Measurements from ENCODE around the gene KRT80. TPM values are rescaled to one million over a fixed set of nuclear protein-coding genes. Genes with fewer than 3 reads are reported as not detected.

KRT80 gene
- total and polyA plus RNA-seq, 2 donors from 2014 or later = 1.0 to 12.3 TPM

DNA sequence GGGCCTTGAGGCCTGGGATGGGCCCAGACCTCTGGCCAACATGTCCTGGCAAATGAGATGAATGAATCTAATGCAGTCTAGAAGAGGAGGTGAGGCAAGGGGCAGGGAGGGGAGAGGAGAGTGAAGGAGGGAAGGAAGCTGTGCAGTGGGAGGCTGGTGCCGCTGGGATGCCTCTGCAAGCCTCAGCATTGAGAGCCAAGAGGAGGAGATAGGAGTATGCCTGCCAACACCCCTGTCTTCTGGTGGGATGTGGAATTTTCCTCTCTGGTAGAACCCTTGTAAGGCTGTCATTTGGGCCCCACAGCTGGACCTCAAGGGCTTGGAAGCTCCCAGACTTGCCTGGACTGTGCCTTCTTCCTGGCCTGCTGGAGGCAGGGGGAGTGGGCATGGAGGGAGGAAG, 21.9 kb downstream of the KRT80 start:
- Histone ChIP-seq H3K4me1 (ENCODE audit: control insufficient read depth in 2 of 3, insufficient read depth in 2 of 3, low read depth in 1 of 3, low read length in 3 of 3) (peaks cover 0 to 2% (median 0%) of the 10 kb centered on the region in 3 donors), H3K9me3 (ENCODE audit: control insufficient read depth in 2 of 3, insufficient read depth in 1 of 3, low read length in 3 of 3) (no peaks in the 10 kb centered on the region), H3K9ac (ENCODE audit: low read length in 3 of 3) (no peak overlapping the region), H3K27me3 (ENCODE audit: control insufficient read depth, insufficient read depth, low read length) (no peaks in the 10 kb centered on the region), H3K36me3 (ENCODE audit: control insufficient read depth in 2 of 3, insufficient read depth in 3 of 3, low read length in 3 of 3) (no peaks in the 10 kb centered on the region), H3K27ac (ENCODE audit: low read depth in 2 of 2, low read length in 2 of 2) (no peak overlapping the region), H3K4me3 (ENCODE audit: low read length in 3 of 3) (no peak overlapping the region)
- no peak for DNase-seq
- no peak for FAIRE-seq
- TF ChIP-seq, protein P1, sequence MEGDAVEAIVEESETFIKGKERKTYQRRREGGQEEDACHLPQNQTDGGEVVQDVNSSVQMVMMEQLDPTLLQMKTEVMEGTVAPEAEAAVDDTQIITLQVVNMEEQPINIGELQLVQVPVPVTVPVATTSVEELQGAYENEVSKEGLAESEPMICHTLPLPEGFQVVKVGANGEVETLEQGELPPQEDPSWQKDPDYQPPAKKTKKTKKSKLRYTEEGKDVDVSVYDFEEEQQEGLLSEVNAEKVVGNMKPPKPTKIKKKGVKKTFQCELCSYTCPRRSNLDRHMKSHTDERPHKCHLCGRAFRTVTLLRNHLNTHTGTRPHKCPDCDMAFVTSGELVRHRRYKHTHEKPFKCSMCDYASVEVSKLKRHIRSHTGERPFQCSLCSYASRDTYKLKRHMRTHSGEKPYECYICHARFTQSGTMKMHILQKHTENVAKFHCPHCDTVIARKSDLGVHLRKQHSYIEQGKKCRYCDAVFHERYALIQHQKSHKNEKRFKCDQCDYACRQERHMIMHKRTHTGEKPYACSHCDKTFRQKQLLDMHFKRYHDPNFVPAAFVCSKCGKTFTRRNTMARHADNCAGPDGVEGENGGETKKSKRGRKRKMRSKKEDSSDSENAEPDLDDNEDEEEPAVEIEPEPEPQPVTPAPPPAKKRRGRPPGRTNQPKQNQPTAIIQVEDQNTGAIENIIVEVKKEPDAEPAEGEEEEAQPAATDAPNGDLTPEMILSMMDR (IDR thresholded peaks at IDR 0.05; ENCODE audit: borderline replicate concordance, extremely low read depth, insufficient read depth) = no peak
- intact Hi-C loops (cut with DNase I) = no loop called here

GRCh38 chr12:52168019-52168717, 23.6 kb downstream of the KRT80 start:
- Histone ChIP-seq H3K36me3 (ENCODE audit: control insufficient read depth in 2 of 3, insufficient read depth in 3 of 3, low read length in 3 of 3) (no peaks in the 10 kb centered on the region), H3K9me3 (ENCODE audit: control insufficient read depth in 2 of 3, insufficient read depth in 1 of 3, low read length in 3 of 3) (no peaks in the 10 kb centered on the region), H3K9ac (ENCODE audit: low read length in 3 of 3) (no peak overlapping the region), H3K4me3 (ENCODE audit: low read length in 3 of 3) (no peak overlapping the region), H3K27ac (ENCODE audit: low read depth in 2 of 2, low read length in 2 of 2) (no peak overlapping the region), H3K27me3 (ENCODE audit: control insufficient read depth, insufficient read depth, low read length) (no peaks in the 10 kb centered on the region), H3K4me1 (ENCODE audit: control insufficient read depth in 2 of 3, insufficient read depth in 2 of 3, low read depth in 1 of 3, low read length in 3 of 3) (peaks cover 0 to 3% (median 0%) of the 10 kb centered on the region in 3 donors)
- intact Hi-C loops (cut with DNase I) = no loop called here
- TF ChIP-seq, protein P1 (IDR thresholded peaks at IDR 0.05; ENCODE audit: borderline replicate concordance, extremely low read depth, insufficient read depth) = no peak
- no peak for DNase-seq
- no peak for FAIRE-seq

DNA sequence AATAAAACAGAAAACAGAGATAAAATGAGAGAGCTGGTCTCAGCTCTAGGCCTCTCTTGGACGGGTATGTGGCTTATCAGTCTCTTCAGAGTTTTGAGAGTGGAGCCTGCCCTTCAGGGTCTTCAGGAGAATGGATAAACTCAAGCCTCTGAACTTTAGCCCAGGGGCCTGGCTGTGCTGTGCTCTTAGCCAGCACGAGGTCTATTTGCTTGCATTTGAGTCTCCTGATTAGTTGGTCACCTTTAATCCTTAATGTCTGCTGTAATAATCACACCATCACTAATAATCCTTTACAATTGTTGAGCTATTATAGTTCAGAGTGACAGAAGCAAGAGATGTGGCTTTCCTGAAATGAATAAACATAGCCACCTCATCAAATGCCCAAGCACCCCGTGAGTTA, 24.3 kb downstream of the KRT80 start:
- H3K9me3 ChIP-seq (ENCODE audit: control insufficient read depth in 2 of 3, insufficient read depth in 1 of 3, low read length in 3 of 3) = no peaks in the 10 kb centered on the region
- H3K27me3 ChIP-seq (ENCODE audit: control insufficient read depth, insufficient read depth, low read length) = no peaks in the 10 kb centered on the region
- no peak overlapping the region for H3K4me3 ChIP-seq (ENCODE audit: low read length in 3 of 3)
- FAIRE-seq (no peak), DNase-seq (no peak)
- no peak overlapping the region for H3K27ac ChIP-seq (ENCODE audit: low read depth in 2 of 2, low read length in 2 of 2)
- intact Hi-C loops (cut with DNase I) = no loop called here
- H3K36me3 ChIP-seq (ENCODE audit: control insufficient read depth in 2 of 3, insufficient read depth in 3 of 3, low read length in 3 of 3) = no peaks in the 10 kb centered on the region
- H3K9ac ChIP-seq (ENCODE audit: low read length in 3 of 3) = no peak overlapping the region
- TF ChIP-seq, protein P1 (IDR thresholded peaks at IDR 0.05; ENCODE audit: borderline replicate concordance, extremely low read depth, insufficient read depth) = no peak
- peaks cover 0 to 3% (median 0%) of the 10 kb centered on the region in 3 donors for H3K4me1 ChIP-seq (ENCODE audit: control insufficient read depth in 2 of 3, insufficient read depth in 2 of 3, low read depth in 1 of 3, low read length in 3 of 3)
